IMR-90 (cell line): ENCODE results near the gene BSCL2. TPM values are rescaled to one million over a fixed set of nuclear protein-coding genes. Genes with fewer than 3 reads are reported as not detected.

Source experiments
- ATAC-seq: fragments of 200-7000 bp; cut with Tn5 transposase; 2 replicates; pipeline ENCODE4 v1.9.1; 2020; ENCODE audit warnings: low read depth, mild to moderate bottlenecking, moderate library complexity
- BruUV-seq: library from RNA; stranded (reverse); fragments of 400-500 nt; replicated peaks from 2 replicates; lab custom pipeline; 2021; lab: Mats Ljungman, UMichigan
- CTCF ChIA-PET: fragments of 300-600 bp; formaldehyde crosslinking; extraction: SDS; loops from one replicate; lab custom pipeline; 2021; ENCODE audit warnings: antibody characterized with exemption; lab: Yijun Ruan, JAX
- POLR2A ChIA-PET: fragments of 300-600 bp; sonication (Branson Sonifier 250); formaldehyde crosslinking; loops from one replicate; lab custom pipeline; 2022; ENCODE audit warnings: antibody characterized with exemption; ENCODE audit not compliant: unreplicated experiment; lab: Charles Lee
- DNase-seq: peaks from one replicate; pipeline ENCODE4 v3.0.0; 2013
- H2AFZ ChIP-seq: replicated peaks from 2 replicates; pipeline ENCODE3; 2013; ENCODE audit warnings: low read length, mild to moderate bottlenecking; ENCODE audit not compliant: poor library complexity
- H2AK5ac ChIP-seq: 2 replicates; pipeline ENCODE4 v1.6.1; 2013; ENCODE audit warnings: low read depth, low read length, inconsistent platforms
- H2AK9ac ChIP-seq: replicated peaks from 2 replicates; pipeline ENCODE3; 2013; ENCODE audit warnings: mild to moderate bottlenecking, low read depth, low read length, moderate library complexity; ENCODE audit not compliant: poor library complexity
- H2BK120ac ChIP-seq: 2 replicates; pipeline ENCODE4 v1.6.1; 2013; ENCODE audit warnings: low read depth, low read length, inconsistent platforms
- H2BK15ac ChIP-seq: 3 replicates; pipeline ENCODE4 v1.6.1; 2013; ENCODE audit warnings: low read depth, low read length, inconsistent platforms
- H2BK20ac ChIP-seq: 2 replicates; pipeline ENCODE4 v1.6.1; 2013; ENCODE audit warnings: low read depth, mild to moderate bottlenecking, inconsistent platforms, low read length, moderate library complexity
- H2BK5ac ChIP-seq: 2 replicates; pipeline ENCODE4 v1.6.1; 2013; ENCODE audit warnings: mild to moderate bottlenecking, low read depth, low read length, inconsistent platforms; ENCODE audit not compliant: poor library complexity, severe bottlenecking
- H3K14ac ChIP-seq: replicated peaks from 2 replicates; pipeline ENCODE4 v1.6.1; 2013; ENCODE audit warnings: low read depth, low read length, inconsistent platforms
- H3K18ac ChIP-seq: 2 replicates; pipeline ENCODE4 v1.6.1; 2013; ENCODE audit warnings: low read depth, low read length, control low read depth
- H3K23ac ChIP-seq: 2 replicates; pipeline ENCODE4 v1.6.1; 2013; ENCODE audit warnings: low read depth, low read length, inconsistent platforms
- H3K27ac ChIP-seq: 2 replicates; pipeline ENCODE4 v1.5.1; 2013; ENCODE audit warnings: mild to moderate bottlenecking, control low read depth, low read length; ENCODE audit not compliant: insufficient read depth
- H3K27me3 ChIP-seq: 2 replicates; pipeline ENCODE4 v1.6.1; 2013; ENCODE audit warnings: low read length; ENCODE audit not compliant: control insufficient read depth, insufficient read depth
- H3K36me3 ChIP-seq: 2 replicates; pipeline ENCODE4 v1.6.1; 2013; ENCODE audit warnings: low read length, mixed read lengths; ENCODE audit not compliant: control insufficient read depth, insufficient read depth
- H3K4ac ChIP-seq: 2 replicates; pipeline ENCODE4 v1.6.1; 2013; ENCODE audit warnings: low read depth, low read length, inconsistent platforms
- H3K4me1 ChIP-seq: 2 replicates; pipeline ENCODE4 v1.6.1; 2013; ENCODE audit warnings: low read length, mixed read lengths; ENCODE audit not compliant: control insufficient read depth, insufficient read depth
- H3K4me2 ChIP-seq: 2 replicates; pipeline ENCODE4 v1.6.1; 2013; ENCODE audit warnings: low read depth, mild to moderate bottlenecking, control low read depth, low read length, moderate library complexity
- H3K4me3 ChIP-seq: 2 replicates; pipeline ENCODE4 v1.5.1; 2013; ENCODE audit warnings: low read depth, mild to moderate bottlenecking, control low read depth, low read length, moderate library complexity; ENCODE audit not compliant: insufficient read depth
- H3K56ac ChIP-seq: 2 replicates; pipeline ENCODE4 v1.6.1; 2013; ENCODE audit warnings: low read length, inconsistent platforms; ENCODE audit not compliant: insufficient read depth; ENCODE audit errors: extremely low read depth
- H3K79me1 ChIP-seq, 2 experiments: 2 replicates each; pipeline ENCODE4 v1.6.1; 2013; ENCODE audit warnings: low read length in 2 of 2, inconsistent platforms in 1 of 2, low read depth in 1 of 2
- H3K9ac ChIP-seq: 2 replicates; pipeline ENCODE4 v1.6.1; 2013; ENCODE audit warnings: low read depth, low read length, control low read depth
- H3K9me1 ChIP-seq: 2 replicates; pipeline ENCODE4 v1.6.1; 2013; ENCODE audit warnings: low read length, inconsistent platforms; ENCODE audit not compliant: insufficient read depth
- H3K9me3 ChIP-seq: 2 replicates; pipeline ENCODE4 v1.6.1; 2013; ENCODE audit warnings: low read length; ENCODE audit not compliant: control insufficient read depth, insufficient read depth
- H4K20me1 ChIP-seq: 2 replicates; pipeline ENCODE4 v1.6.1; 2013; ENCODE audit warnings: low read length, inconsistent platforms; ENCODE audit not compliant: insufficient read depth
- H4K5ac ChIP-seq: 2 replicates; pipeline ENCODE4 v1.6.1; 2013; ENCODE audit warnings: mild to moderate bottlenecking, low read depth, low read length, control low read depth
- H4K8ac ChIP-seq, 2 experiments: 2 replicates each; pipeline ENCODE4 v1.6.1; 2013; ENCODE audit warnings: low read depth in 2 of 2, low read length in 2 of 2, control low read depth in 1 of 2, inconsistent platforms in 1 of 2
- H4K91ac ChIP-seq: 2 replicates; pipeline ENCODE4 v1.6.1; 2013; ENCODE audit warnings: low read depth, low read length, inconsistent platforms; ENCODE audit not compliant: insufficient read depth
- MXI1 ChIP-seq: IDR thresholded peaks from 2 replicates; pipeline ENCODE4 v1.6.1; 2012; ENCODE audit warnings: low read depth, mild to moderate bottlenecking, low read length, moderate library complexity, borderline replicate concordance
- WGBS, 2 experiments: methylation state at CpG; one replicate each; pipeline versions ENCODE4 v1.1.5 to v1.1.7; 2013; ENCODE audit warnings: missing lambda C conversion rate in 2 of 2; ENCODE audit not compliant: insufficient read length in 1 of 2; ENCODE audit errors: extremely low coverage in 2 of 2; 5-methylcytosine and 5-hydroxymethylcytosine counted together
- dilution Hi-C: fragments of 300-500 bp; cut with HindIII; formaldehyde crosslinking; loops from one replicate; pipeline ENCODE4 v1.14.3; 2018; ENCODE audit warnings: low sequenced_read_pairs; ENCODE audit not compliant: unreplicated experiment
- in situ Hi-C: fragments of 300-500 bp; cut with MboI; formaldehyde crosslinking; loops from 3 replicates; pipeline ENCODE4 v1.14.3; 2019; ENCODE audit warnings: low sequenced_read_pairs, inconsistent platforms, mixed read lengths
- intact Hi-C: fragments of 100-400 bp; cut with micrococcal nuclease; formaldehyde crosslinking; loops from 2 replicates; pipeline ENCODE4 v1.10.0; 2022
- polyA plus RNA-seq, 3 experiments: library from polyadenylated mRNA; depleted of rRNA; stranded (reverse); fragments of >200 nt; gene quantifications; 2 replicates each; pipeline ENCODE4 v1.2.3, GENCODE V29; 2012; ENCODE audit warnings: low replicate concordance in 1 of 3
- total RNA-seq: library from RNA; depleted of rRNA; stranded (reverse); fragments of >200 nt; gene quantifications from 2 replicates; pipeline ENCODE4 v1.2.3, GENCODE V29; 2012

Gene BSCL2
- total and polyA plus RNA-seq, 2 of the 4 experiments (the other 2 are of a cell fraction): 26.2 to 47.1 TPM

DNA sequence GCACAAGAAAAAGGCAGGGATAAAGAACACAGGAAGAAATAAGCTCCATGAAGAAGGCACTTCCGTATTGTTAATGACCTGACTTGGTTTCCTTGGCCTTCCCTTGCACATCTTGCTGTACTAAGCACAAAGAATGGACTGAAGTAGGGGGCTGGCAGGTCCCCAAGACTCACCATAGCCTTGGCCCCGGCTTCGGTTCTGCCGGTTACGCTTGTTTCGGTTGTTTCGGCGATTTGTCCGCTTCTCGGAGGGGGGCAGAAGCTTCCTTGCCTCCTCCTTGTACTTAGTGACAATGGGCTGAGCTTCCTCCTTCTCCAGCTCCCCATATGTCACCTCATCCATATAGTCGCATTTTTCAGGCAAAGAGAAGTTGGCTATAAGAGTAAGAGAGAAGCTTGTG, 9.6 kb upstream of the BSCL2 start:
- Histone ChIP-seq H4K5ac (no peak overlapping the region), H3K4me1 (peaks cover 4% of the 10 kb centered on the region; the same call in 1 of the 2 replicates), H3K23ac (no peak overlapping the region), H3K9me1 (0 out of 2 replicates have a peak, but pooled peaks cover 4% of the 10 kb centered on the region), H3K27me3 (no peaks in the 10 kb centered on the region), H2BK5ac (no peak overlapping the region), H2BK20ac (no peak overlapping the region), H2BK120ac (no peak overlapping the region), H3K9me3 (no peaks in the 10 kb centered on the region), H2AK9ac (no peak overlapping the region), H3K36me3 (peaks cover 72% of the 10 kb centered on the region), H2AK5ac (no peak overlapping the region), H3K27ac (no peak overlapping the region), H4K8ac (no peak overlapping the region), H4K20me1 (peaks cover 2% of the 10 kb centered on the region; the same call in 1 of the 2 replicates), H3K56ac (no peak overlapping the region), H3K4me2 (no peak overlapping the region), H3K4me3 (no peak overlapping the region), H3K4ac (no peak overlapping the region), H3K9ac (no peak overlapping the region), H3K79me1 (peaks cover 38 to 67% of the 10 kb centered on the region in 2 experiments), H3K18ac (no peak overlapping the region), H2BK15ac (no peak overlapping the region), H2AFZ (no peak overlapping the region), H4K91ac (no peak overlapping the region), H3K14ac (no peak overlapping the region)
- dilution Hi-C loops: no loop called here
- ChIA-PET CTCF (no interaction called here), POLR2A (no interaction called here)
- ATAC-seq (no peak), DNase-seq (no peak)
- intact Hi-C loops: no loop called here
- no CpG with 5 or more reads among the region's 11 CpGs for WGBS, 2 experiments
- BruUV-seq: no TSS peak
- TF ChIP-seq MXI1: no peak
- in situ Hi-C loops: no loop called here
